PC-3 (cell line): Measurements from ENCODE around the gene MACROD2.

ENCODE experiments used
- EZH2 ChIP-seq: fragments of 300-600 bp; sonication (generic); IDR thresholded peaks from one replicate; pipeline ENCODE4 v1.6.1; 2017; ENCODE audit warnings: antibody characterized with exemption, mild to moderate bottlenecking, low read length; ENCODE audit not compliant: unreplicated experiment
- EZH2phosphoT487 ChIP-seq: fragments of 300-600 bp; sonication (generic); IDR thresholded peaks from 2 replicates; pipeline ENCODE4 v1.6.1; 2018; ENCODE audit warnings: mild to moderate bottlenecking, antibody characterized with exemption, low read length, borderline replicate concordance
- TF ChIP-seq, protein P1 (sequence below): fragments of 300-600 bp; sonication (generic); conservative IDR thresholded peaks from 2 replicates; pipeline ENCODE4 v1.5.1; 2017; ENCODE audit warnings: antibody characterized with exemption, low read depth, mild to moderate bottlenecking, low read length

DNA sequence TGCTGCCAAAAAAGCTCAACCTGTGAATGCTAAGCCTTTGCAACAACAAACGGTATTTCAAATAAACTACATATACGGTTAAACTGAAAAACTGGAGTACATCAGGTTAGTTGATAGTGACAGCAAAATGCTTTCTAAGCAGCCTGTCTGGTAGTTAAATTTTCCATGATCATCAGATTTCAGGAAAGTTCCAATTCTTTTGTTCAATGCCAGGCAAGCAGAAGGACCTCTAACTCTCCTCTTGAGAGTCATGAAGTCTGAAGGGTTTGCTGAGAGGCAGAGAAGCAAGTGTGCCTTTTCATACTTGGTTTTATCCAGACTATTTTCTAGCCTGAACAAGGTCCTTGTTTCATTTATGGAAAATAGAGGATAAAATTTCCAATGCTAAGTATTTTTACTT is 337.6 kb downstream of the MACROD2 start:
- TF ChIP-seq, protein P1, sequence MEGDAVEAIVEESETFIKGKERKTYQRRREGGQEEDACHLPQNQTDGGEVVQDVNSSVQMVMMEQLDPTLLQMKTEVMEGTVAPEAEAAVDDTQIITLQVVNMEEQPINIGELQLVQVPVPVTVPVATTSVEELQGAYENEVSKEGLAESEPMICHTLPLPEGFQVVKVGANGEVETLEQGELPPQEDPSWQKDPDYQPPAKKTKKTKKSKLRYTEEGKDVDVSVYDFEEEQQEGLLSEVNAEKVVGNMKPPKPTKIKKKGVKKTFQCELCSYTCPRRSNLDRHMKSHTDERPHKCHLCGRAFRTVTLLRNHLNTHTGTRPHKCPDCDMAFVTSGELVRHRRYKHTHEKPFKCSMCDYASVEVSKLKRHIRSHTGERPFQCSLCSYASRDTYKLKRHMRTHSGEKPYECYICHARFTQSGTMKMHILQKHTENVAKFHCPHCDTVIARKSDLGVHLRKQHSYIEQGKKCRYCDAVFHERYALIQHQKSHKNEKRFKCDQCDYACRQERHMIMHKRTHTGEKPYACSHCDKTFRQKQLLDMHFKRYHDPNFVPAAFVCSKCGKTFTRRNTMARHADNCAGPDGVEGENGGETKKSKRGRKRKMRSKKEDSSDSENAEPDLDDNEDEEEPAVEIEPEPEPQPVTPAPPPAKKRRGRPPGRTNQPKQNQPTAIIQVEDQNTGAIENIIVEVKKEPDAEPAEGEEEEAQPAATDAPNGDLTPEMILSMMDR = no peak
- TF ChIP-seq EZH2phosphoT487 (no peak), EZH2 (no peak)
